ENCODE measurements around the gene COG5.

COG5 gene

GRCh38 chr7:107220356-107220755 is 343.4 kb downstream of the COG5 start:
- no peak overlapping the region for H3K4me3 ChIP-seq (ENCODE audit: insufficient read length, low read depth)
- no peak overlapping the region for H3K9ac ChIP-seq (ENCODE audit: insufficient read length, low read depth)
- no peaks in the 10 kb centered on the region for H3K9me3 ChIP-seq (ENCODE audit: insufficient read depth, low read length)
- no peaks in the 10 kb centered on the region for H3K27me3 ChIP-seq (ENCODE audit: insufficient read depth, insufficient read length)
- H3K36me3 ChIP-seq (ENCODE audit: insufficient read depth, insufficient read length, low read length), result no peaks in the 10 kb centered on the region
- no peaks in the 10 kb centered on the region for H3K4me1 ChIP-seq (ENCODE audit: insufficient read depth, insufficient read length)
- no peak for DNase-seq (ENCODE audit: low read depth, low spot score)
- TF ChIP-seq ZNF274 (IDR thresholded peaks at IDR 0.05; ENCODE audit: low read depth, low read length) (no peak), YY1 (IDR thresholded peaks at IDR 0.05; ENCODE audit: insufficient read depth, insufficient read length) (no peak), SUZ12 (IDR thresholded peaks at IDR 0.05; ENCODE audit: extremely low read depth, insufficient read depth, insufficient read length) (no peak)

GRCh38 chr7:107219563-107220244 is 344.0 kb downstream of the COG5 start:
- Histone ChIP-seq H3K36me3 (ENCODE audit: insufficient read depth, insufficient read length, low read length) (no peaks in the 10 kb centered on the region), H3K27me3 (ENCODE audit: insufficient read depth, insufficient read length) (no peaks in the 10 kb centered on the region), H3K4me1 (ENCODE audit: insufficient read depth, insufficient read length) (no peaks in the 10 kb centered on the region), H3K9ac (ENCODE audit: insufficient read length, low read depth) (no peak overlapping the region), H3K4me3 (ENCODE audit: insufficient read length, low read depth) (no peak overlapping the region), H3K9me3 (ENCODE audit: insufficient read depth, low read length) (no peaks in the 10 kb centered on the region)
- no peak for DNase-seq (ENCODE audit: low read depth, low spot score)
- no peak for TF ChIP-seq YY1 (IDR thresholded peaks at IDR 0.05; ENCODE audit: insufficient read depth, insufficient read length)

GRCh38 chr7:107213945-107214344 is 349.8 kb downstream of the COG5 start:
- TF ChIP-seq YY1 (IDR thresholded peaks at IDR 0.05; ENCODE audit: insufficient read depth, insufficient read length), result no peak
- TF ChIP-seq ZNF274 (IDR thresholded peaks at IDR 0.05; ENCODE audit: low read depth, low read length), result no peak
- TF ChIP-seq SUZ12 (IDR thresholded peaks at IDR 0.05; ENCODE audit: extremely low read depth, insufficient read depth, insufficient read length), result no peak
- no peak overlapping the region for H3K4me3 ChIP-seq (ENCODE audit: insufficient read length, low read depth)
- no peaks in the 10 kb centered on the region for H3K9me3 ChIP-seq (ENCODE audit: insufficient read depth, low read length)
- no peak for DNase-seq (ENCODE audit: low read depth, low spot score)
- no peaks in the 10 kb centered on the region for H3K4me1 ChIP-seq (ENCODE audit: insufficient read depth, insufficient read length)
- no peaks in the 10 kb centered on the region for H3K27me3 ChIP-seq (ENCODE audit: insufficient read depth, insufficient read length)
- no peak overlapping the region for H3K9ac ChIP-seq (ENCODE audit: insufficient read length, low read depth)
- H3K36me3 ChIP-seq (ENCODE audit: insufficient read depth, insufficient read length, low read length), result no peaks in the 10 kb centered on the region

GRCh38 chr7:107213193-107213788 is 350.4 kb downstream of the COG5 start:
- no peak for TF ChIP-seq ZNF274 (IDR thresholded peaks at IDR 0.05; ENCODE audit: low read depth, low read length)
- no peak for TF ChIP-seq YY1 (IDR thresholded peaks at IDR 0.05; ENCODE audit: insufficient read depth, insufficient read length)
- no peak for TF ChIP-seq SUZ12 (IDR thresholded peaks at IDR 0.05; ENCODE audit: extremely low read depth, insufficient read depth, insufficient read length)
- Histone ChIP-seq H3K4me1 (ENCODE audit: insufficient read depth, insufficient read length) (no peaks in the 10 kb centered on the region), H3K36me3 (ENCODE audit: insufficient read depth, insufficient read length, low read length) (no peaks in the 10 kb centered on the region), H3K4me3 (ENCODE audit: insufficient read length, low read depth) (no peak overlapping the region), H3K9ac (ENCODE audit: insufficient read length, low read depth) (no peak overlapping the region), H3K9me3 (ENCODE audit: insufficient read depth, low read length) (no peaks in the 10 kb centered on the region), H3K27me3 (ENCODE audit: insufficient read depth, insufficient read length) (no peaks in the 10 kb centered on the region)
- DNase-seq (ENCODE audit: low read depth, low spot score), result no peak

- Histone ChIP-seq H3K4me3 (ENCODE audit: insufficient read length, low read depth) (no peak overlapping the region), H3K9me3 (ENCODE audit: insufficient read depth, low read length) (no peaks in the 10 kb centered on the region), H3K36me3 (ENCODE audit: insufficient read depth, insufficient read length, low read length) (no peaks in the 10 kb centered on the region), H3K4me1 (ENCODE audit: insufficient read depth, insufficient read length) (no peaks in the 10 kb centered on the region), H3K9ac (ENCODE audit: insufficient read length, low read depth) (no peak overlapping the region), H3K27me3 (ENCODE audit: insufficient read depth, insufficient read length) (no peaks in the 10 kb centered on the region)
- DNase-seq (ENCODE audit: low read depth, low spot score), result no peak
- TF ChIP-seq SUZ12 (IDR thresholded peaks at IDR 0.05; ENCODE audit: extremely low read depth, insufficient read depth, insufficient read length) (no peak), YY1 (IDR thresholded peaks at IDR 0.05; ENCODE audit: insufficient read depth, insufficient read length) (no peak), ZNF274 (IDR thresholded peaks at IDR 0.05; ENCODE audit: low read depth, low read length) (no peak)
These were observed 351.0 kb downstream of the COG5 start for GRCh38 chr7:107212725-107213124.

GRCh38 chr7:107210400-107210799 is 353.3 kb downstream of the COG5 start:
- TF ChIP-seq ZNF274 (IDR thresholded peaks at IDR 0.05; ENCODE audit: low read depth, low read length) (no peak), SUZ12 (IDR thresholded peaks at IDR 0.05; ENCODE audit: extremely low read depth, insufficient read depth, insufficient read length) (no peak), YY1 (IDR thresholded peaks at IDR 0.05; ENCODE audit: insufficient read depth, insufficient read length) (no peak)
- Histone ChIP-seq H3K27me3 (ENCODE audit: insufficient read depth, insufficient read length) (no peaks in the 10 kb centered on the region), H3K9me3 (ENCODE audit: insufficient read depth, low read length) (no peaks in the 10 kb centered on the region), H3K4me1 (ENCODE audit: insufficient read depth, insufficient read length) (no peaks in the 10 kb centered on the region), H3K4me3 (ENCODE audit: insufficient read length, low read depth) (no peak overlapping the region), H3K36me3 (ENCODE audit: insufficient read depth, insufficient read length, low read length) (peaks cover 5% of the 10 kb centered on the region), H3K9ac (ENCODE audit: insufficient read length, low read depth) (no peak overlapping the region)
- no peak for DNase-seq (ENCODE audit: low read depth, low spot score)

- H3K27me3 ChIP-seq (ENCODE audit: insufficient read depth, insufficient read length), result no peaks in the 10 kb centered on the region
- no peaks in the 10 kb centered on the region for H3K4me1 ChIP-seq (ENCODE audit: insufficient read depth, insufficient read length)
- H3K4me3 ChIP-seq (ENCODE audit: insufficient read length, low read depth), result no peak overlapping the region
- no peak for TF ChIP-seq YY1 (IDR thresholded peaks at IDR 0.05; ENCODE audit: insufficient read depth, insufficient read length)
- no peak for TF ChIP-seq ZNF274 (IDR thresholded peaks at IDR 0.05; ENCODE audit: low read depth, low read length)
- no peak for TF ChIP-seq SUZ12 (IDR thresholded peaks at IDR 0.05; ENCODE audit: extremely low read depth, insufficient read depth, insufficient read length)
- H3K9ac ChIP-seq (ENCODE audit: insufficient read length, low read depth), result no peak overlapping the region
- no peaks in the 10 kb centered on the region for H3K9me3 ChIP-seq (ENCODE audit: insufficient read depth, low read length)
- peaks cover 5% of the 10 kb centered on the region for H3K36me3 ChIP-seq (ENCODE audit: insufficient read depth, insufficient read length, low read length)
- DNase-seq (ENCODE audit: low read depth, low spot score), result no peak
These were observed 354.2 kb downstream of the COG5 start for GRCh38 chr7:107209565-107209964.

All from NT2/D1 (cell line).